Neural cell (in vitro differentiated cells): ENCODE data around the gene DCST1. TPM values are rescaled to one million over a fixed set of nuclear protein-coding genes. Genes with fewer than 3 reads are reported as not detected.

ENCODE experiments used
- H2AFZ ChIP-seq: fragments of 200-600, 300-800 bp; sonication (generic), shearing (Covaris generic); 2 replicates; pipeline ENCODE4 v1.6.0; 2014; ENCODE audit warnings: low read depth, mild to moderate bottlenecking, antibody characterized with exemption, low read length, moderate library complexity
- H3F3A ChIP-seq: fragments of 200-600 bp; shearing (Covaris generic); 2 replicates; pipeline ENCODE4 v1.6.1; 2016; ENCODE audit warnings: mild to moderate bottlenecking, moderate library complexity, mixed read lengths, antibody characterized with exemption, low read length; ENCODE audit not compliant: insufficient read depth, poor library complexity, severe bottlenecking
- H3K27ac ChIP-seq: fragments of 200-600, 300-800 bp; sonication (generic), shearing (Covaris generic); 2 replicates; pipeline ENCODE4 v1.5.1; 2014; ENCODE audit warnings: mild to moderate bottlenecking, low read length, moderate library complexity
- H3K27me3 ChIP-seq: fragments of 300-800, 200-600 bp; sonication (generic), shearing (Covaris generic); 2 replicates; pipeline ENCODE4 v1.6.0; 2014; ENCODE audit warnings: mild to moderate bottlenecking, low read depth, low read length, moderate library complexity; ENCODE audit not compliant: insufficient read depth
- H3K36me3 ChIP-seq: fragments of 300-800, 200-600 bp; sonication (generic), shearing (Covaris generic); 2 replicates; pipeline ENCODE4 v1.5.1; 2014; ENCODE audit warnings: mild to moderate bottlenecking, antibody characterized with exemption, low read length, moderate library complexity; ENCODE audit not compliant: insufficient read depth
- H3K4me2 ChIP-seq: fragments of 300-800, 200-600 bp; sonication (generic), shearing (Covaris generic); 2 replicates; pipeline ENCODE4 v1.6.0; 2014; ENCODE audit warnings: mild to moderate bottlenecking, low read length
- H3K4me3 ChIP-seq: fragments of 300-800, 200-600 bp; sonication (generic), shearing (Covaris generic); 2 replicates; pipeline ENCODE4 v1.5.1; 2014; ENCODE audit warnings: mild to moderate bottlenecking, low read length, moderate library complexity
- H3K79me2 ChIP-seq: fragments of 200-600 bp; shearing (Covaris generic); replicated peaks from 2 replicates; pipeline ENCODE4 v1.6.0; 2014; ENCODE audit warnings: mild to moderate bottlenecking, low read length, moderate library complexity; ENCODE audit not compliant: insufficient read depth
- H3K9ac ChIP-seq: fragments of 300-800, 200-600 bp; sonication (generic), shearing (Covaris generic); 2 replicates; pipeline ENCODE4 v1.6.1; 2016; ENCODE audit warnings: mild to moderate bottlenecking, low read length, mixed read lengths
- H3K9me2 ChIP-seq: fragments of 200-600 bp; shearing (Covaris generic); 2 replicates; pipeline ENCODE4 v1.6.1; 2016; ENCODE audit warnings: mild to moderate bottlenecking, low read length, mixed read lengths; ENCODE audit not compliant: insufficient read depth
- H3K9me3 ChIP-seq: fragments of 200-600, 300-800 bp; sonication (generic), shearing (Covaris generic); 2 replicates; pipeline ENCODE4 v1.6.1; 2016; ENCODE audit warnings: mild to moderate bottlenecking, mixed run types, low read length, moderate library complexity, mixed read lengths
- H4K20me1 ChIP-seq: fragments of 200-600 bp; shearing (Covaris generic); 2 replicates; pipeline ENCODE4 v1.6.1; 2016; ENCODE audit warnings: mild to moderate bottlenecking, mixed run types; ENCODE audit not compliant: insufficient read depth
- CTCF ChIP-seq: fragments of 450-650 bp; IDR thresholded peaks from 2 replicates; pipeline ENCODE4 v1.5.1; 2014; ENCODE audit warnings: antibody characterized with exemption, mild to moderate bottlenecking, moderate library complexity; ENCODE audit not compliant: poor library complexity, severe bottlenecking
- EP300 ChIP-seq: fragments of 450-650 bp; conservative IDR thresholded peaks from 2 replicates; pipeline ENCODE4 v1.6.1; 2014; ENCODE audit warnings: antibody characterized with exemption, mild to moderate bottlenecking, moderate library complexity; ENCODE audit not compliant: poor library complexity, severe bottlenecking
- EZH2 ChIP-seq: fragments of 200-600, 300-800 bp; shearing (Covaris generic), sonication (generic); IDR thresholded peaks from 2 replicates; pipeline ENCODE4 v1.6.1; 2014; ENCODE audit warnings: antibody characterized with exemption, low read length, borderline replicate concordance, mild to moderate bottlenecking; ENCODE audit not compliant: insufficient read depth, poor library complexity, severe bottlenecking
- MXI1 ChIP-seq: fragments of 450-650 bp; conservative IDR thresholded peaks from 2 replicates; pipeline ENCODE4 v1.6.1; 2014; ENCODE audit warnings: antibody characterized with exemption, mild to moderate bottlenecking; ENCODE audit not compliant: poor library complexity, severe bottlenecking
- POLR2AphosphoS5 ChIP-seq: IDR thresholded peaks from 2 replicates; pipeline ENCODE4 v1.6.1; 2012
- RAD21 ChIP-seq: fragments of 450-650 bp; conservative IDR thresholded peaks from 2 replicates; pipeline ENCODE4 v1.6.1; 2014; ENCODE audit warnings: antibody characterized with exemption, mild to moderate bottlenecking, moderate library complexity
- REST ChIP-seq: IDR thresholded peaks from 2 replicates; pipeline ENCODE4 v1.6.1; 2012; ENCODE audit warnings: borderline replicate concordance
- SMC3 ChIP-seq: fragments of 450-650 bp; conservative IDR thresholded peaks from 2 replicates; pipeline ENCODE4 v1.6.1; 2014; ENCODE audit warnings: antibody characterized with exemption, mild to moderate bottlenecking, moderate library complexity; ENCODE audit not compliant: poor library complexity
- TAF1 ChIP-seq: IDR thresholded peaks from 2 replicates; pipeline ENCODE4 v1.6.1; 2012; ENCODE audit warnings: low read depth
- polyA plus RNA-seq: library from polyadenylated mRNA; depleted of rRNA; stranded (reverse); fragments of >200 nt; gene quantifications from 2 replicates; pipeline ENCODE4 v1.2.3, GENCODE V29; 2014

Gene DCST1
- polyA plus RNA-seq, 1 donor from 2014 or later = not detected

GRCh38 chr1:154988058-154988954, 45.3 kb upstream of the DCST1 start:
- Histone ChIP-seq H2AFZ (no peak overlapping the region), H3K4me3 (no peak overlapping the region), H4K20me1 (no peaks in the 10 kb centered on the region), H3K9ac (no peak overlapping the region), H3F3A (no peaks in the 10 kb centered on the region), H3K36me3 (no peaks in the 10 kb centered on the region), H3K9me2 (no peaks in the 10 kb centered on the region), H3K27ac (no peak overlapping the region), H3K9me3 (no peaks in the 10 kb centered on the region), H3K4me2 (no peak overlapping the region), H3K27me3 (no peaks in the 10 kb centered on the region), H3K79me2 (peaks cover 17% of the 10 kb centered on the region)
- TF ChIP-seq POLR2AphosphoS5 (no peak), CTCF (no peak)

DNA sequence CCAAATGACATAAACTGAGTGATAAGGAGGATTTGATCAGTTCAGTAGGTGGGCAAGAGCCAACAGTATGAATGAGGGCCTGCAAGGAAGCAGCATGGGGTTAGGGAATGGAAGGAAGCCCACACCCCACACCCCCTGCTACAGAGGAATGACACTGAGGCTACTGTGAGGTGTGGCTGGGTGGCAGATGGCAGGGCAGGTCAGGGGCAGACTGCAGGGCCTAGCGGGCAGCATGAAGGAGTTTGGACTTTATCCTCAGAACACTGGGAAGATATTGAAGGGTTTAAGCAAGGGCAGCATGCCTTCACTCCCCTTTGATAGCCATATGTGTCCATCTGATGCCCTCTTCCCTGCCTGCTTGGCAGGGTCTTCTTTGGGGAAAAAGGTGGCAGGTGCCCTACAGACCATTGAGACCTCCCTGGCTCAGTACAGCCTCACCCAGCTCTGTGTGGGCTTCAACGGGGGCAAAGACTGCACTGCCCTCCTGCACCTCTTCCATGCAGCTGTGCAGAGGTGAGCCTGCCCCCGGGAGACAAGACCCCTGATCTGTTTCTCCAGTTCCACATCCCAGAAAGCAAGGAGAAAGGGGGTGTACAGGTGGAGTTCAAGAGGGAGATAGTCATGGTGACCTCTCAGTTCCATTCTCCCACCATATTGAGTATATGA, 44.3 kb upstream of the DCST1 start:
- Histone ChIP-seq H3K4me2 (no peak overlapping the region), H3K9me3 (no peaks in the 10 kb centered on the region), H3K27ac (no peak overlapping the region), H3K36me3 (no peaks in the 10 kb centered on the region), H3K79me2 (peaks cover 9% of the 10 kb centered on the region), H3K9ac (no peak overlapping the region), H3K9me2 (no peaks in the 10 kb centered on the region), H3F3A (no peaks in the 10 kb centered on the region), H3K27me3 (no peaks in the 10 kb centered on the region), H4K20me1 (no peaks in the 10 kb centered on the region), H2AFZ (no peak overlapping the region), H3K4me3 (no peak overlapping the region)
- TF ChIP-seq TAF1 (no peak), REST (no peak), EZH2 (no peak)

DNA sequence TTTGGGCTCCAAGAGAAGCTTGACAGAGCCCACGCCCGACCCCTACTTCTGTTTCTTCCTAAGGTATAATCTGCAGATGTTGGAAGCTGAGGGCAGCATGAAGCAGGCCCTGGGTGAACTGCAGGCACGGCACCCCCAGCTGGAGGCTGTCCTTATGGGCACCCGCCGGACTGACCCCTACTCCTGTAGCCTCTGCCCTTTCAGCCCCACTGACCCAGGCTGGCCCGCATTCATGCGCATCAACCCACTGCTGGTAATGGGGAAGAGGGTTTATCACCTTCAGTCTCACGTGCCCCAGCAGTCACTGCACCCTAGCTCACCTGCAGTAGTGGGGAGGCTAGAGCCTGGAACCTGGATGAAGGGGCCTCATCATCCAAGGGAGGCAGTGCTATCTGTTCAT, 43.3 kb upstream of the DCST1 start:
- H3K4me3 ChIP-seq = no peak overlapping the region
- no peaks in the 10 kb centered on the region for H3K27me3 ChIP-seq
- H3F3A ChIP-seq = no peaks in the 10 kb centered on the region
- no peak overlapping the region for H3K9ac ChIP-seq
- H3K4me2 ChIP-seq = no peak overlapping the region
- no peaks in the 10 kb centered on the region for H3K9me2 ChIP-seq
- H2AFZ ChIP-seq = no peak overlapping the region
- no peaks in the 10 kb centered on the region for H4K20me1 ChIP-seq
- H3K36me3 ChIP-seq = no peaks in the 10 kb centered on the region
- H3K27ac ChIP-seq = no peak overlapping the region
- peaks cover under 1% of the 10 kb centered on the region for H3K79me2 ChIP-seq
- H3K9me3 ChIP-seq = no peaks in the 10 kb centered on the region
- no peak for TF ChIP-seq RAD21
- no peak for TF ChIP-seq TAF1
- no peak for TF ChIP-seq POLR2AphosphoS5
- TF ChIP-seq MXI1 = no peak
- TF ChIP-seq CTCF = no peak
- no peak for TF ChIP-seq EP300
- TF ChIP-seq REST = no peak
- TF ChIP-seq SMC3 = no peak
